SK-N-SH treated with all-trans-retinoic acid at 6 μM for 48 hours (cell line): ENCODE results near the gene PDGFD.

Source experiments
- ATAC-seq: fragments of 200-7000 bp; cut with Tn5 transposase; 3 replicates; pipeline ENCODE4 v1.9.1; 2020; ENCODE audit warnings: mild to moderate bottlenecking, moderate library complexity
- ARNTL ChIP-seq: fragments of 450-650 bp; formaldehyde crosslinking; IDR thresholded peaks from 2 replicates; pipeline ENCODE4 v1.5.0; 2020; ENCODE audit warnings: low read depth, mild to moderate bottlenecking, moderate library complexity, borderline replicate concordance
- BACH2 ChIP-seq: fragments of 250-450 bp; sonication (Bioruptor Pico); IDR thresholded peaks from 2 replicates; pipeline ENCODE4 v1.9.0; 2021; ENCODE audit warnings: mild to moderate bottlenecking, borderline replicate concordance
- CREB5 ChIP-seq: fragments of 250-450 bp; sonication (Bioruptor Pico); IDR thresholded peaks from 2 replicates; pipeline ENCODE4 v1.5.1; 2020; ENCODE audit warnings: low read depth, mild to moderate bottlenecking, moderate library complexity
- CSRNP3 ChIP-seq: fragments of 250-450 bp; sonication (Bioruptor Pico); IDR thresholded peaks from 2 replicates; pipeline ENCODE4 v1.5.1; 2021; ENCODE audit warnings: mild to moderate bottlenecking, moderate library complexity
- ESRRG ChIP-seq: fragments of 250-450 bp; sonication (Bioruptor Pico); IDR thresholded peaks from 2 replicates; pipeline ENCODE4 v1.6.1; 2021; ENCODE audit warnings: mild to moderate bottlenecking
- GLIS3 ChIP-seq: fragments of 250-450 bp; sonication (Bioruptor Pico); IDR thresholded peaks from 2 replicates; pipeline ENCODE4 v1.5.0; 2020; ENCODE audit warnings: mild to moderate bottlenecking, moderate library complexity
- ISL1 ChIP-seq: fragments of 250-450 bp; sonication (Bioruptor Pico); IDR thresholded peaks from 2 replicates; pipeline ENCODE4 v2.1.2; 2022; ENCODE audit warnings: mild to moderate bottlenecking, moderate library complexity
- PATZ1 ChIP-seq: fragments of 250-450 bp; sonication (Bioruptor Pico); IDR thresholded peaks from 2 replicates; pipeline ENCODE4 v1.8.0; 2020; ENCODE audit warnings: mild to moderate bottlenecking, moderate library complexity, borderline replicate concordance
- POU6F1 ChIP-seq: fragments of 250-450 bp; sonication (Bioruptor Pico); IDR thresholded peaks from 2 replicates; pipeline ENCODE4 v1.8.0; 2021; ENCODE audit warnings: low read depth, mild to moderate bottlenecking, moderate library complexity, borderline replicate concordance
- PPARA ChIP-seq: fragments of 250-450 bp; sonication (Bioruptor Pico); IDR thresholded peaks from 2 replicates; pipeline ENCODE4 v1.5.0; 2020; ENCODE audit warnings: mild to moderate bottlenecking, borderline replicate concordance
- TCF4 ChIP-seq: fragments of 250-450 bp; sonication (Bioruptor Pico); IDR thresholded peaks from 2 replicates; pipeline ENCODE4 v1.8.0; 2021; ENCODE audit warnings: mild to moderate bottlenecking, moderate library complexity, borderline replicate concordance
- TOX ChIP-seq: fragments of 250-450 bp; sonication (Bioruptor Pico); IDR thresholded peaks from 2 replicates; pipeline ENCODE4 v1.8.0; 2021; ENCODE audit warnings: mild to moderate bottlenecking, moderate library complexity, borderline replicate concordance
- TSHZ2 ChIP-seq: fragments of 250-450 bp; sonication (Bioruptor Pico); IDR thresholded peaks from 2 replicates; pipeline ENCODE4 v1.5.0; 2020; ENCODE audit warnings: mild to moderate bottlenecking, moderate library complexity
- ZFP3 ChIP-seq: fragments of 250-450 bp; sonication (Bioruptor Pico); IDR thresholded peaks from 2 replicates; pipeline ENCODE4 v1.5.0; 2020; ENCODE audit warnings: mild to moderate bottlenecking, moderate library complexity
- ZFP30 ChIP-seq: fragments of 450-650 bp; formaldehyde crosslinking; IDR thresholded peaks from 2 replicates; pipeline ENCODE4 v1.5.0; 2022; ENCODE audit warnings: mild to moderate bottlenecking, moderate library complexity
- ZNF8 ChIP-seq: fragments of 450-650 bp; formaldehyde crosslinking; IDR thresholded peaks from 2 replicates; pipeline ENCODE4 v1.5.0; 2020; ENCODE audit warnings: mild to moderate bottlenecking, moderate library complexity

PDGFD gene

GRCh38 chr11:104154296-104154695 lies 9.7 kb downstream of the PDGFD start (continued):
- TF ChIP-seq ZFP30 (CRISPR knock-in tag) (no peak), ZFP3 (CRISPR knock-in tag) (no peak)

- TF ChIP-seq ZFP30 (CRISPR knock-in tag) (no peak), TCF4 (CRISPR knock-in tag) (peak; percentile 17; the same call in 1 of the 2 replicates)
- TF ChIP-seq, all 23 proteins: peak for 1
- no peak for ATAC-seq
These were observed 10.9 kb downstream of the PDGFD start for GRCh38 chr11:104152941-104153505.

- no peak for TF ChIP-seq ZNF8
- TF ChIP-seq CREB5 = no peak
- no peak for TF ChIP-seq ZFP30 (CRISPR knock-in tag)
- no peak for TF ChIP-seq ESRRG
- no peak for TF ChIP-seq ZFP3 (CRISPR knock-in tag)
- TF ChIP-seq TOX (CRISPR knock-in tag) = no peak
- no peak for TF ChIP-seq POU6F1 (CRISPR knock-in tag)
- no peak for TF ChIP-seq PPARA (CRISPR knock-in tag)
- no peak for ATAC-seq
These were observed 12.3 kb downstream of the PDGFD start for GRCh38 chr11:104151404-104152204.

GRCh38 chr11:104148706-104149105 lies 15.2 kb downstream of the PDGFD start:
- no peak for ATAC-seq
- TF ChIP-seq CSRNP3 = no peak
- TF ChIP-seq ARNTL (CRISPR knock-in tag) = no peak

GRCh38 chr11:104148074-104148473 lies 15.9 kb downstream of the PDGFD start:
- no peak for TF ChIP-seq GLIS3
- TF ChIP-seq BACH2 (CRISPR knock-in tag) = no peak
- TF ChIP-seq TSHZ2 (CRISPR knock-in tag) = no peak
- no peak for TF ChIP-seq TOX (CRISPR knock-in tag)
- no peak for TF ChIP-seq PATZ1 (CRISPR knock-in tag)
- TF ChIP-seq ISL1 (CRISPR knock-in tag) = peak; percentile 54
- ATAC-seq = no peak
